HG02852 (cell line): ENCODE data around the gene SLC4A2.
"Not testable (repeated sequence)": the region's sequence is repeated elsewhere in the genome, so short reads cannot be mapped to it uniquely, and the experiment has no call there.

Source experiments
- ATAC-seq: cut with Tn5 transposase; IDR thresholded peaks from one replicate; pipeline ENCODE4 v1.9.1; 2021; ENCODE audit warnings: mild to moderate bottlenecking, moderate library complexity; ENCODE audit not compliant: unreplicated experiment

SLC4A2 gene, protein sequence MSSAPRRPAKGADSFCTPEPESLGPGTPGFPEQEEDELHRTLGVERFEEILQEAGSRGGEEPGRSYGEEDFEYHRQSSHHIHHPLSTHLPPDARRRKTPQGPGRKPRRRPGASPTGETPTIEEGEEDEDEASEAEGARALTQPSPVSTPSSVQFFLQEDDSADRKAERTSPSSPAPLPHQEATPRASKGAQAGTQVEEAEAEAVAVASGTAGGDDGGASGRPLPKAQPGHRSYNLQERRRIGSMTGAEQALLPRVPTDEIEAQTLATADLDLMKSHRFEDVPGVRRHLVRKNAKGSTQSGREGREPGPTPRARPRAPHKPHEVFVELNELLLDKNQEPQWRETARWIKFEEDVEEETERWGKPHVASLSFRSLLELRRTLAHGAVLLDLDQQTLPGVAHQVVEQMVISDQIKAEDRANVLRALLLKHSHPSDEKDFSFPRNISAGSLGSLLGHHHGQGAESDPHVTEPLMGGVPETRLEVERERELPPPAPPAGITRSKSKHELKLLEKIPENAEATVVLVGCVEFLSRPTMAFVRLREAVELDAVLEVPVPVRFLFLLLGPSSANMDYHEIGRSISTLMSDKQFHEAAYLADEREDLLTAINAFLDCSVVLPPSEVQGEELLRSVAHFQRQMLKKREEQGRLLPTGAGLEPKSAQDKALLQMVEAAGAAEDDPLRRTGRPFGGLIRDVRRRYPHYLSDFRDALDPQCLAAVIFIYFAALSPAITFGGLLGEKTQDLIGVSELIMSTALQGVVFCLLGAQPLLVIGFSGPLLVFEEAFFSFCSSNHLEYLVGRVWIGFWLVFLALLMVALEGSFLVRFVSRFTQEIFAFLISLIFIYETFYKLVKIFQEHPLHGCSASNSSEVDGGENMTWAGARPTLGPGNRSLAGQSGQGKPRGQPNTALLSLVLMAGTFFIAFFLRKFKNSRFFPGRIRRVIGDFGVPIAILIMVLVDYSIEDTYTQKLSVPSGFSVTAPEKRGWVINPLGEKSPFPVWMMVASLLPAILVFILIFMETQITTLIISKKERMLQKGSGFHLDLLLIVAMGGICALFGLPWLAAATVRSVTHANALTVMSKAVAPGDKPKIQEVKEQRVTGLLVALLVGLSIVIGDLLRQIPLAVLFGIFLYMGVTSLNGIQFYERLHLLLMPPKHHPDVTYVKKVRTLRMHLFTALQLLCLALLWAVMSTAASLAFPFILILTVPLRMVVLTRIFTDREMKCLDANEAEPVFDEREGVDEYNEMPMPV

DNA sequence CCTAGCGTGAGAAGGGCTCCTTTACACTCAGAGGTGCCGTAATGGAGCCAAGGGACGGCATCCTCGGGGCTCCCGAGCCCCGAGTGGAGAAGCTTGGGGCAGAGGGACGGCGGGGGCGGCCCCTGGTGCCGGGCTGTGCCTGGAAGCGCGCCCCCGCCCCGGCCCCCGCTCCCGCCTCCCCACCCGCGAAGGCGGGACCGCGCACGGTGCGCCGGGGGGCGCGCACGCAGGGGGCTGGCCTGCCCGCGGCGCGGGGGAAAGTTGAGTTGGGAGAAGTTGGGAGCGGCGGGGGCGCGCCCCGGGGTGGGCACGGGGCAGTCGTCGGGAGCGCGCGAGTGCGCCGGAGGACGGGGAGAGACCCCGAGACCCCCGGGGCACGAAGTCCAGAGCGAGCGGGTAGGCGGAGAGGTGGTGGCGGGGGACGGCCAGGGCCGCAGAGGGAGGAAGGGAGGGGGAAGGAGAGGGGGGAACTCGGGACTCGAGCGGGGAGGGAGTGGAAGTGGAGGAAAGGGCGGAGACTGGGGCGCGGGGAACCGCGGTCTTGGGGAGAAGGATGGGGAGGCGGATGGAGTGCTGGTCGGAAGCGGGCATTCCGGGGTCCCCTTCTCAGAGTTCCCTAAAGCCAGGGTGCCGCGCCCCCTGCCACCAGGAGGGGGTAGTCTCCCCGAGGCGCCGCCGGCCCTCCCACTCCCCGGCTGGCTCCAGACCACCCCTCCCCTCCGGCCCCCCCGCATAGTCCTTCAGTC, at the start of gene SLC4A2:
Gene SLC4A2, plus strand, starts transcription at position 223 of the 746 bp plus-strand sequence. CDS start 2,399 bp downstream, outside the sequence.
- ATAC-seq = peak; percentile 31

- no peak for ATAC-seq
Measured at GRCh38 chr7:151010037-151010306, 49.4 kb upstream of the SLC4A2 start.

DNA sequence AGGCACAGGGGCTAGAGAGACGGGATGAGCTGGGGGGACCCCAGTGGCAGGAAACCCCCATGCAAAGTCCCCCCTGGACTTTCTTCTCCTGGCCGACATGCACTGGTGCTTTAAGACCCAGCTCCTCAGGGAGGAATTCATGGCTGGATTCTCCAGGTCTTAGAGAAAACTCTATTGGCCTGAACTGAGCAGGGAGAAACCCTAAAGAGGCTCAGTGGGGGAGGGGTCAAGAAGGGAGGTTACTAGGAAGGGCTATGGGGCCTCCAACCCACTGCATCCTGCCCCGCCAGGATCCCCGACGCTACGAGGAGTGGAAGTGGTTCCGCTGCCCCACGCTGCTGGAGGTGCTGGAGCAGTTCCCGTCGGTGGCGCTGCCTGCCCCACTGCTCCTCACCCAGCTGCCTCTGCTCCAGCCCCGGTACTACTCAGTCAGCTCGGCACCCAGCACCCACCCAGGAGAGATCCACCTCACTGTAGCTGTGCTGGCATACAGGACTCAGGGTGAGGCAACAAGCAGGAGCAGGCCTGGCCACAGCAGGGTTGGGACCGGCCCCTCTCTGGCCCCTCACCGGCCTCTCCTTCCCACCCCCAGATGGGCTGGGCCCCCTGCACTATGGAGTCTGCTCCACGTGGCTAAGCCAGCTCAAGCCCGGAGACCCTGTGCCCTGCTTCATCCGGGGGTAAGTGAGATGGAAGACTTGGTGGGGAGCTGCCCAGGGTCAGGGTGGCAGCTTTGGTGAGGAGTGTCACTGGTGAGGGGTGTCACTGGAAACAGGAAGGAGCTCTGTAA, 48.9 kb upstream of the SLC4A2 start:
- no peak for ATAC-seq

GRCh38 chr7:151011097-151011409, 48.3 kb upstream of the SLC4A2 start:
- no peak for ATAC-seq

DNA sequence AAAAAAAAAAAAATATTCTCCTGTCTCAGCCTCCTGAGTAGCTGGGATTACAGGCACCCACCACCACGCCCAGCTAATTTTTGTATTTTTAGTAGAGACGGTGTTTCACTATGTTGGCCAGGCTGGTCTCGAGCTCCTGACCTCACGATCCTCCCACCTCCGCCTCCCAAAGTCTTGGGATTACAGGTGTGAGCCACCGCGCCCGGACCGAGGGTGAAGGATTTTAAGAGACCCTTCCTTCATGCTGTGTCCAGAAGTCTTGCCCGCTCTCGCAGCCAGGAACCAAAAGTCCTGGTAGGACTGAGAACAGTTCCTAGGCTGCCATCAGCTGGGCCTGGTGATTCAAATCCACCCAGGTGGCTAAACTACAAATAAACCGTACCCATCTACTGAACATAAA, 47.8 kb upstream of the SLC4A2 start:
- not testable (repeated sequence) for ATAC-seq

GRCh38 chr7:151012031-151012692, 47.2 kb upstream of the SLC4A2 start:
- ATAC-seq = no peak

GRCh38 chr7:151012911-151013347, 46.5 kb upstream of the SLC4A2 start:
- ATAC-seq = no peak

- peak; percentile 2 for ATAC-seq
Measured at GRCh38 chr7:151013356-151013732, 46.0 kb upstream of the SLC4A2 start.

DNA sequence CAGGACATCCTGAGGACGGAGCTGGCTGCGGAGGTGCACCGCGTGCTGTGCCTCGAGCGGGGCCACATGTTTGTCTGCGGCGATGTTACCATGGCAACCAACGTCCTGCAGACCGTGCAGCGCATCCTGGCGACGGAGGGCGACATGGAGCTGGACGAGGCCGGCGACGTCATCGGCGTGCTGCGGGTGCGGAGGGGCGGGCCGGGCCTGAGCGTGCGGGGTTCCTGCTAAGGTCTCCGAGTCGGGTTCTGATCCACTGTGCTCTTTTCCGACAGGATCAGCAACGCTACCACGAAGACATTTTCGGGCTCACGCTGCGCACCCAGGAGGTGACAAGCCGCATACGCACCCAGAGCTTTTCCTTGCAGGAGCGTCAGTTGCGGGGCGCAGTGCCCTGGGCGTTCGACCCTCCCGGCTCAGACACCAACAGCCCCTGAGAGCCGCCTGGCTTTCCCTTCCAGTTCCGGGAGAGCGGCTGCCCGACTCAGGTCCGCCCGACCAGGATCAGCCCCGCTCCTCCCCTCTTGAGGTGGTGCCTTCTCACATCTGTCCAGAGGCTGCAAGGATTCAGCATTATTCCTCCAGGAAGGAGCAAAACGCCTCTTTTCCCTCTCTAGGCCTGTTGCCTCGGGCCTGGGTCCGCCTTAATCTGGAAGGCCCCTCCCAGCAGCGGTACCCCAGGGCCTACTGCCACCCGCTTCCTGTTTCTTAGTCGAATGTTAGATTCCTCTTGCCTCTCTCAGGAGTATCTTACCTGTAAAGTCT, 45.5 kb upstream of the SLC4A2 start:
- peak; percentile 51 for ATAC-seq

DNA sequence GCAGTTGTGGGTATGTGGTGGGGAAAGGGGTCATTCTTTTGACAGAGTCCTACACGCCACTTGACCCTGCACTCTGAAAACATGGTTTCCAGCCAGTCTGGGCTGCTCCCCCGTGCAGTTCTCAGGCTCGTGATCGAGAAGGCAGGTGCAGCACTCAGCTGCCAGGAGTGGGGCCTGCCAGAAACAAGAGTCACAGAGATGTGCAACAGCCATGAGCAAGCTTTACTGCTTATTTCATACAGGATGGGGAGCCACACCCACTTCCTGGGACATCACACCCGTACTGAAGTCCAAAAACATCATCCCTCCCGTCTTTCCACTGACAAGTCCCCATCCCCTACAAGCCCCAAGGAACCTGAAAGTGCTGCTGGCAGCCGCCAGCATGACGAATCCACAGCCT, 44.4 kb upstream of the SLC4A2 start:
- ATAC-seq = no peak

DNA sequence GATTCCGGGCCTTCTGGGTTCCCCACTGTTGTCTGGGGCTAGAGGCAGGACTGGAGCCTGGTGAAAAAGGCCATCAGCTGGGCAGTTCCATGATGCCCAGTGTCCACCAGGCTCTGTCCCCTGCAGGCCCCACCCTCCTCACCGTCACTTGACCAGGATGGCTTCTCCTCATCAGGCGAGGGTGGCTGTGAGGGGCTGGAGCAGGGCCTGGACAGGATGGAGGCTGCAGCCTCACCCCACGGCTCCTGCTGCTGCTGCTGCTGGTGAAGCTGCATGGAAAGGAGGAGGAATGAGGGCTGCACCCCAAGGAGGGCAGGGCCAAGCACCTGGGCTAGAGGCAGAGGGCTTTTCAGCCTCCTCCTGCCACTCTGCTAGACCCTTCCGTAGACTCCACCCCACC, 43.4 kb upstream of the SLC4A2 start:
- ATAC-seq = no peak

DNA sequence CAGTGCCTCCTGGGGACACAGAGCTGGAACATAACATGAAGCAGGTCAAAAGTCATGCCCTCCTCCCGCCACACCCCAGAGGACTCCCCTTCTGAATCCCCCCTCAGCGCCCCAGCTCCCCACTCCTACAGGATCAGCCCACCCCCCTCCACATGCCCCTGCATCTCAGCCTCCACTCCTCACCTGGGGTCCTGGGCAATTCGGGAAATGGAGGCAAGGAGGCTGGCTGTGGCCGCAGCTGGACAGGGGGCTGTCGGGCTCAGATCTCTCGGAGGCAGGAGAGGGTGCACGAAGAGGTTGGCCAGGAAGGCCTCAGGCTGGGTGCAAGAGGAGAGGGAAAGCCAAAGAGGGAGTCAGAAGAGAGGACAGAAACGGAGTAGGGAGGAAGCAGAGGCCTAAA, 42.9 kb upstream of the SLC4A2 start:
- ATAC-seq = no peak

GRCh38 chr7:151016942-151017341, 42.4 kb upstream of the SLC4A2 start:
- ATAC-seq = no peak

DNA sequence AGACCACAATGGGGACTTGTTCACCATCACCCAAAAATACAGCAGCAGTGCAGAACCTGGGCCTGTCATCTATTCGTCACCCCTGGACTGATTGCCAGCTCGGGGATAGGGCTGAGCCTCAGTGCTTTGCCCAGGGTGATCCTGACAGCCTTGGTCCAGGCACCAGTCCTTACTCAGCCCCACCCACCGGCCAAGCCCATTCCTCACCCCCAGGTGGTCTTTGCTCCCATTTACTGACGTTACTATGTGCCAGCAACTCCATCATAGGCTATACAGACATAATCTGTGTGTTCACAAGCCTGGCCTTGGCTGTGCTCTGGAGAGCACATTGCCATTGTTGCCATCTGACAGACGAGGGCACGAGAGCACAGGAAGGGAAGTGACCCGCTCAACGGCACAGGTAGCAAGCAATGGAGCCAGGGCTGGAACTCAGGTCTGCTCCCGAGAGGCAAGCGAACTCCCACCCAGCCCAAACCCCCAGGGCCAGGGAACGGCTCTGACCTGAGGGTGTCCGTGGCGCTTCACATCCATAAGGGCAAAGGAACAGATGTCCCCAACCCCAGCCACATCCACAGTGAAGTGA, 41.9 kb upstream of the SLC4A2 start:
- no peak for ATAC-seq

DNA sequence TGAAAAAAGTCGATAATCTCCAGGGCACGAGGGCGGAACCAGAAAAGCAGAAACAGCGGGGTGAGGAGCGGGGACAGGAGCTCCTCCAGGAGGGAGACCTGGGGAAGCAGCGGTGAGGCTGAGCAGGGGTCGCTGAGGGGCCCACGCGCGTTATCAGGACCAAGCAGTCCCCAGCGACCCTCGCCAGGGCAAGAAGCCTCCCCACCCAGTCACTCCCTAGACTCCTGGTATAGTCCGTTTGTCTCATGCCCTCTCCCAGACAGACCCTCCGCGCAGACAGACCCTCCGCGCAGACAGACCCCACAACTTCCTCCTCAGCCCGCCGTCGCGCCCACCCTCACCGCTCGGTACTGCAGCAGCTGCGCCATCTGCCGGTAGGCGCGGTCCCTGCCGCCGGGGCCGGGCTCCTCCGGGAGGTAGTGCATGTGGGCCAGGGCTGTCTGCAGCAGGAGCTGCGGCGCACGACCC, 41.4 kb upstream of the SLC4A2 start:
- peak; percentile 58 for ATAC-seq

DNA sequence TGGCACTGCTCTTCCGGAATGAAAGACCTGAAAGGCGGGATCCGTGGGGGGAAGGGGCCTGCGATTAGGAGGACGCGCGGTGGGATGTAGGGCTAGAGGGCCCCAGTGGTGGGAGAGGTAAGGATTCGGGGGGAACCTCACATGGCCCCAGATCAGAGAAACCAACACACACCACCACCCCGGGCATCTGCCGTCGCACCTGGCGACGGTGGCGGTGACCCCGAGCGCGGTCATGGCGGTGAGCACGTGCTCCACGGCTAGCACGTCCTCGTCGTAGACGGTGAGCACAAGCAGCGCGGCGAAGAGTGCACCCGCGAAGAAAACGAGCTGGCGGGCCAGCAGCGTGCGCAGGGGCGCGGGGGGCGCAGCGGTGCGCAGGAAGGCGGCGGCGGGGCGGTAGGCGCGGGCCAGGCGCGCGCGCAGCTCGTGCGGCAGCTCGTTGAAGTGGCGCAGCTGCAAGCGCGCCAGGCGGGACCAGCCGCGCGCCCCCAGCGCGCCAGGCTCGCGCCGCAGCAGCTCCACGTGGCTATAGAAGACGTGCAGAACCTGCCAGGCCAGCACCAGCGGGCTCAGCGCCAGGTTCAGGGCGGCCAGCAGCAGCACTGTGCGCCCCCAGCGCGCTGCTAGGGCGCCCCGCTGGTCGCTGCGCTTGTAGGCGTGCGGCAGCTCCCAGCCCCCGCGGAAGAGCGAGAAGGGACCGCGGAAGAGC, 40.8 kb upstream of the SLC4A2 start:
- peak; percentile 10 for ATAC-seq

GRCh38 chr7:151019130-151019447, 40.3 kb upstream of the SLC4A2 start:
- no peak for ATAC-seq

GRCh38 chr7:151020231-151020630, 39.2 kb upstream of the SLC4A2 start:
- no peak for ATAC-seq
